DLD1 (cell line): ENCODE results near the gene PPP1R1C.
"Not testable (repeated sequence)": the region's sequence is repeated elsewhere in the genome, so short reads cannot be mapped to it uniquely, and the experiment has no call there.

Experiments used
- in situ Hi-C: cut with HindIII; loops from 2 replicates; pipeline ENCODE4 v1.10.0; 2017; ENCODE audit warnings: low sequenced_read_pairs

Gene PPP1R1C

GRCh38 chr2:182014284-182014683 is 28.6 kb downstream of the PPP1R1C start:
- in situ Hi-C loops: no loop called here

DNA sequence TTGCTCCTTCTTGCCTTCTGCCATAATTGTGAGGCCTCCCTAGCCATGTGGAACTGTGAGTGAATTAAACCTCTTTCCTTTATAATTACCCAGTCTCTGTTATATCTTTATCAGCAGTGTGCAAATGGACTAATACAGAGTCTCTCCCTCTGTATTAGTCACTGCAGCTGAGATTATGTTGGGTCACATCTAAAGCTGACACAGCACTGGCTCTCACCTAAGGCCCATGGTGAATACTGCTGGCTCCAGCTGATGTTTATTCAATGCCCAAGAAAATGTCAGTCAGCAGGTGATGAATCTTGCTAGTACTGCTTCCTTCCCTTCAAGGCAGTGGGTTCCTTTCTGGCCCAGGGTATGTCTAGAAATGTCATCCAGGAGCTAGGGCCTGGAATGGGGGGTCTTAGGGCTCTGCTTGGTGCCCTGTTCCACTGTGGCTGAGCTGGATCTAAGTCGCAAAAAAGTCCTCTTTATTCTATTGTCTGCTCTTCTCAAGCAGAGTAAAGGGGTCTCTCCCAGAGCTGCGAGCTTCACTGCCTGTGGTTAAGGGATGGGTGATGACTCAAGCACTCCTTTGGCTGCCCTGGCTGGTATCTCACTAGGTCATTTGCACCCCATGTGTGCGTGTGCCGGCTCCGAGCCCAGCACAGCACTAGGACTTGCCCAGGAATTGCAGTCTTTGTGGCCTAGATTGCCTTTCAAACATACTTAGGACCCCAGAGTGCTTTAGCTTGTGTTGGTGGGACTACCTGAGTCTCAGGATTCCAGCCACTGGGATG is 29.9 kb downstream of the PPP1R1C start:
- in situ Hi-C loops: no loop called here

DNA sequence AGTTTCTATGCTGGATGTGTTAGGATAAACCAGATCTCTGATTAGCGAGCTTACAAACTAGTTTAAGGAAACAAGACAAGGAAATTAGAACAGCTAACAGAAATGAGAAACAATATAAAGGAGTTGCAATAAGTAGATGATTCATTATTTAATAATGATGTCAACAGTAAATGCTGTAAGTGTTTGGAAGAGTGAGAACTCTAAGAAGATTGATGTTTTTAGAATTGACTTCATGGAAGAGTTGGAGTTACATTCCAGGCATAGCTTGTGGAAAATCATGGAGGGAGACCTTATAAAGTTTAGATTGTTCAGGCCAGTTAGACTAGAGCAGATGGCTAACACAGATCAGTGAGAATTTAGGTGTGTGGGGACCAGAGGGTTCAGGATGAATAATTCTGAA is 32.6 kb downstream of the PPP1R1C start:
- in situ Hi-C loops: no loop called here

DNA sequence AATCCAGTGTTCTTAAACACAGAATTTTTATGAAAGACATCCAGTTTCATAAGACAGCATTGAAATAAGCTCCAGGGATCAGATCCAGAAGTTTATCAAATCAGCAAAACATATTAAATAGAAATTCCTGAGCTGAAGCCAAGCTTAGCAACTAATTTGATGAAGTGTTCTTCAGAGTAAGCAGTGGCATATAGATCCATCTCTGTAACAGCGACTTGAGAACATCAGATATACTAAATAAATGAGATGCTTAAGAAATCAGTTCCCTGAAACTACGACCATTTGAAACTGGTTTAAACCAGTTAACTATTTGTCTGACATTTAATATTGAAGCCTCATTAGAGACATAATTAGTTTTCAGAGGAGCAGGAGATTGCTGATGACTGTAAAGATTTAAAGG is 34.1 kb downstream of the PPP1R1C start:
- in situ Hi-C loops: no loop called here

DNA sequence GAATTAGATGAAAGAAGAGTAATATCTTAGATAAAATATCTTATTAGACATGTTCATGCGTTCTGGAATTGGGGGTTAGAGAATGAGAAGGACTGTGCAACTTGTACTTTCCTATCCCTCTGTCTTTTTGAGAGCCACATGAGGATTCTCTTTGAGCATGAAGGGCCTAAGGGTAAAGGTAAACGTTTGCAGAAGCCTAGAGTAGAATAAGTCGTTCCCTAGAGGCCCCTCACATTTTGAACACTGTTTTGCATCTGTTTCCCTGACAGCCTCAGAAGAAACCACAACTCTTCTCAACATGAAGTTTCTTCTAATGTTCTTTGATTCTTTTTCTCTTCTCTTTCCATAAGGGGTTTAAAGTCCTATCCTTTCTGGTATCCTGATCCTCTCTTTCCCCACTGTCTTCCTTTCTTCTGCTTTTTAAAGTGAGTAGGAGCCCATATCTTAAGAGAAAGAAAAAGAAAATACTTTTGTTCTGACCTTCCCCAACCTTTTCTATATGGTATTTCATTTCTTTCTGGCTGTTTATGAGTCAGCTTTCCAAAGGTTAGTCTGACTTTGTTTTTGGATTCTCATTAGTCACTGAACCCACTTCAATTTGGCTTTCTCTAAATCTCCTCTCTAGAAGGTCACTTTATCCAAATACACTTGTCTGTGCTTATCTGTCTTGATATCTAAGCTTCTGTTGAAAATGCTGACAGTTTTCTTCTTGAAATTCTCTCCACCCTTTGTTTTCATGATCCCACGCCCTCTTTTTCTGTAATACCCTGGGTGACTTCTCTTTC is 34.8 kb downstream of the PPP1R1C start:
- in situ Hi-C loops: no loop called here

DNA sequence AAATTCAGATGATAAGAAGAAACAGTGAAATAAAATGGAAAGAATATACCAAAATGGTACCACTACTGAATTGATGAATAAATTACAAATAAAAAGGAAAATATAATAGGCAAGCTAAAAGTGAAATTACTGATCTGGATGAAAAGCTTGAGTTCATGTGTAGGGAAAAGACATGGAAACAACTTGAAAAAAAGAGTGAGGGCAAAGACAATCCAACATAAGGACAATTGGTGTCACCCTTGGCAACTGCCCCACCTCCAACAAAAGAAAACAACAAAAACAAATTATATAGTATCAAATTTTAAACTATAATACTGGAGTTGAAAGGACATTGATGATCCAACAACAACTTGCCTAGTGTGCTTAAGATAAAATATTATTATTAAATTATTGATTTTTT is 37.6 kb downstream of the PPP1R1C start:
- in situ Hi-C loops: no loop called here

DNA sequence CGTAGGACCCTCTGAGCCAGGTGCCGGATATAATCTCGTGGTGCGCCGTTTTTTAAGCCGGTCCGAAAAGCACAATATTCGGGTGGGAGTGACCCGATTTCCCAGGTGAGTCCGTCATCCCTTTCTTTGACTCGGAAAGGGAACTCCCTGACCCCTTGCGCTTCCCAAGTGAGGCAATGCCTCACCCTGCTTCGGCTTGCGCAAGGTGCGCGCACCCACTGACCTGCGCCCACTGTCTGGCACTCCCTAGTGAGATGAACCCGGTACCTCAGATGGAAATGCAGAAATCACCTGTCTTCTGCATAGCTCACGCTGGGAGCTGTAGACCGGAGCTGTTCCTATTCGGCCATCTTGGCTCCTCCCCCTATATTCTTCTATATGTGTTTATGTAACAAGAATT is 45.2 kb downstream of the PPP1R1C start:
- in situ Hi-C loops: not testable (repeated sequence)

- in situ Hi-C loops: no loop called here
Observed at GRCh38 chr2:182031956-182032355, 46.3 kb downstream of the PPP1R1C start.

- in situ Hi-C loops: no loop called here
Observed at GRCh38 chr2:182033449-182033848, 47.8 kb downstream of the PPP1R1C start.

- in situ Hi-C loops: no loop called here
Observed at GRCh38 chr2:182038576-182038975, 52.9 kb downstream of the PPP1R1C start.

GRCh38 chr2:182043021-182043420 is 57.4 kb downstream of the PPP1R1C start:
- in situ Hi-C loops: no loop called here

- in situ Hi-C loops: no loop called here
Observed at GRCh38 chr2:182043861-182044260, 58.2 kb downstream of the PPP1R1C start.

DNA sequence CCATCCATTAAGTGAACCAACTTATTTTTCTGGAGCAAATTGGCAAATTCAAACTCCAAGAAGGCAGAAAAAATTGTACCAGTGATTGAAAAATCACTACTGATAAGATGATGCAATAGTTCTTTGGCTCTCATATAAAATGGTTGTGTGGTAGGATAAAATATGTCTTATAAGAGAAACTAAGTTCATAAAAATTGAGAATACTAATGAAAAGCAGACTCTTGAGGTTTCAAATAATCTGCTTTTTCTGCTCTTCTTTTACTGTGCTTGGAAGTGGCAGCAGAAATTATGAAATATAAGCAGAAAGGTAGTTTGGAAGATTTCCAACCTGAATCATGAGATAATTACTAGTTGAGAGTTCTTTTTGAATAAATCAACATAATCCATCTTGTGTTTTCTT is 61.9 kb downstream of the PPP1R1C start:
- in situ Hi-C loops: no loop called here

DNA sequence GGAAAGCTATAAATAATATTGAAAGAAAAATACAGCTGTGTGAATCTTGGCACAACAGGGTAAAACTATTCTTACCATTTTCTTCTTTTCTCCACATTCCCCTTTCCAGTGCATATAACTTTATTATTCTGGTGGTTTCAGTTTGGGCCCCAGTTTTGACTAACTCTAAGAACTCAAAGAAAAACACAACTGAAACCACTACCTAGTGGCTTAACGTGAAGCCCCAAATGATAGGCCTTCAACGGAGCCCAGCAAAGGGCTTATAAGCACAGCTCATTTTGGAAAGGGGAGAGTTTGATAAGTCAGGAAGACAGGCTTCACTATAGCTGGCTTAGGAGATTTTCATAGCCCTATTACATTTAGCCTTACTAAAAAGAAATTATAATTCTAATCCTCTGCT is 62.4 kb downstream of the PPP1R1C start:
- in situ Hi-C loops: no loop called here

DNA sequence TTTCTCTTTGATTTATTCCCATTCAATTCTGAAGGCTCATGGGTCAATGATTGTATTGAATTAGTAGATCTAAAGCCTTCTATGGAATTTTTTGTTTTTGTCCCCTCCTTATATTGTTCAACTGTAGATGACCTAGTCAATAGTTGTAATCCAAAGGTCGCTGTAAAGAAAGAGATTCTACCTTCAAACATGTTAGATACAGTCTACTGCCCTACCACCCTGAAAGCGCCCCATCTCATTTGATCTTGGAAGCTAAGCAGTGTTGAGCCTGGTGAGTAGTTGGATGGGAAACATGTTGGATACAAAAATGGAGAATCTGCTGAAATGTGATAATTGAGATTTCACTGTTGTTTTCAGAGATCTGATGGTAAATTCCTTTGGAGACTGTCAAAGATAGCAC is 63.0 kb downstream of the PPP1R1C start:
- in situ Hi-C loops: no loop called here

GRCh38 chr2:182049372-182050148 is 63.9 kb downstream of the PPP1R1C start:
- in situ Hi-C loops: no loop called here

DNA sequence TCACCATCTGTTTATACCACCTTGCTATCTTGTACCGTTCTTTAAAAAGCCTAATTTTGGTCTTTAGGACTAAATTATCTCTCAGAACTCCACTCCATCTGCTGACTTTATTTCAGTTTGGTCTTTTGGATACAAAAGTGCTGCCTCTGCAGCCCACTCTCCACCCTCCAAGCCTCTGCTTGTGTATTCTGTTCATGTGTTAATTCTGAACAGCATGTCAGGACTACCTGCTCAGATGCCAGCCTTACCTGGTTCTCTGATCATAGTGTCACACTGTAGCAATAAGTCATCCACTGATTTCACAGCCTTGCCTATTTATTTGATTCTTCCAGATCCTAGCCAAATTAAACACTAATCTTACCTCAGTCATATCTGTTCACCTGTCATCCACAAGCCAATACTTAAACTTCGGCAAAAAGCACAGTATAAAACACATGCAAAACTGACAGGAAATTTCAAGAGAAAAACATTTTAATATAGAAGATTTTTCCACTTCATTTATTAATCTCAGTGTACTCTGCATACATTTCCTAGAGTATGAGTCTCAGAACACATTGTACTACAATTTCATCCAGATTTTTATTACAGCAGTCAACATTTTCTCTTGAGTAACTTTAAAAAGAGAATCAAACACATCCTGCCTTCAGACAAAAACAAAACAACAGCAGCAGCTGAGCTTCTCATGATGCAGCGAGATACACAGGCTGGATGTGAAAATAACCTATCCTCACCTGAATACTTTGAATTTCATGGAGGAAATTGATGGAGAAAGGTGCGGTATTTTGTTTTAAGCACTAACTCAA is 64.9 kb downstream of the PPP1R1C start:
- in situ Hi-C loops: no loop called here

- in situ Hi-C loops: no loop called here
Observed at GRCh38 chr2:182055993-182056392, 70.3 kb downstream of the PPP1R1C start.

DNA sequence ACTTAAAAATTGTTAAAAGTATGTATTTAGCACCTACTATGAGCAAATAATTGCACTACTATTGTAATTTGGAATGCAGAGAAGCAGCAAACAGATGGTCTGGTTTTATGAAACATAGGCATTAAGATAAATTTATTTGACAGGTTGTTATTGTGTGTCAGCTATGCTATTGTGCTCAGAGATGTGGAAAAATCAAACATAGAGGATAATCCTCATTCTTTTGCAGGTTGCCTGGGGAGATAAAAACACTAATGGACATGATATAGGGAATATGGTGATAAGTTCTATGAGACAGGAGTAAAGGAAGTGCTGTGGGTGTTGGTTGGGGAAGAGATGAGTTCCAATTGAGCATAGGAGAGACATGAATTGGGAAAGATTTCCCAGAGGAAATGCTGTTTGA is 71.3 kb downstream of the PPP1R1C start:
- in situ Hi-C loops: no loop called here

GRCh38 chr2:182058056-182058455 is 72.4 kb downstream of the PPP1R1C start:
- in situ Hi-C loops: no loop called here

DNA sequence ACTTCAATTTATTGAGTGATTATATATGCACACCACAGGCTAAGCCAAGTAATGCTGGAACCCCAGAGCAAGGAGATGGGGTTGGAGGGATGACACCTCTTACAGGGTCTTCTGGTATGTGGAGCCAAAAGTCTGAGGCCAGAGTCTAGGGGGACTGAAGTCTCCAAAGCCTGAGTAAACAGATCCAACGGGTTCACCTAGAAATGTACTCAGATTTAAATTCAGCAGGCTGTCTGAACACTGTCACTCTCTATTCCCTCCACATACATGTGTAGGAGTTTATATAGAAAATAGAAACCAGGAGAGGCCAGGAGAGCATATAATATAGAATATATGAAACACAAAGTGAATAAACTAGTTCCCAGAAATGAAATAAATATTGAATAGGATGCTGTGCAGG is 76.1 kb downstream of the PPP1R1C start:
- in situ Hi-C loops: no loop called here
